Keratinocyte (primary cell): ENCODE results near the gene DCUN1D1. TPM values are rescaled to one million over a fixed set of nuclear protein-coding genes. Genes with fewer than 3 reads are reported as not detected.

Experiments
- DNase-seq: peaks from one replicate; pipeline ENCODE4 v3.0.0-alpha.2; 2011; ENCODE audit warnings: low read depth, missing footprints, low spot score
- FAIRE-seq: peaks from 2 replicates; lab custom pipeline; 2011; peaks lifted over from hg19 to GRCh38; lab: Jason Lieb, UNC
- H2AFZ ChIP-seq: 2 replicates; pipeline ENCODE4 v1.6.0; 2012; ENCODE audit warnings: low read length, control low read depth, inconsistent platforms; ENCODE audit not compliant: control insufficient read depth
- H3K27ac ChIP-seq: 2 replicates; pipeline ENCODE4 v1.5.1; 2011; ENCODE audit warnings: low read length; ENCODE audit not compliant: control insufficient read depth, insufficient read depth
- H3K27me3 ChIP-seq: 3 replicates; pipeline ENCODE4 v1.6.0; 2011; ENCODE audit warnings: low read length; ENCODE audit not compliant: control insufficient read depth, insufficient read depth; ENCODE audit errors: extremely low read depth
- H3K36me3 ChIP-seq, 2 experiments: 2 replicates in 1 of 2; 3 replicates in 1 of 2; pipeline ENCODE4 v1.5.1; 2011; ENCODE audit warnings: low read length in 2 of 2, mild to moderate bottlenecking in 1 of 2; ENCODE audit not compliant: control insufficient read depth in 2 of 2, insufficient read depth in 2 of 2; ENCODE audit errors: extremely low read depth in 1 of 2
- H3K4me1 ChIP-seq: 3 replicates; pipeline ENCODE4 v1.5.1; 2011; ENCODE audit warnings: low read length; ENCODE audit not compliant: control insufficient read depth, insufficient read depth; ENCODE audit errors: extremely low read depth
- H3K4me2 ChIP-seq: 3 replicates; pipeline ENCODE4 v1.6.0; 2011; ENCODE audit warnings: low read depth, low read length; ENCODE audit not compliant: control insufficient read depth, insufficient read depth; ENCODE audit errors: extremely low read depth
- H3K4me3 ChIP-seq, 3 experiments: fragments of 200-600 bp in 1 of 3; sonication (generic) in 1 of 3; 2 replicates in 2 of 3; 3 replicates in 1 of 3; pipeline ENCODE4 v1.5.1; 2011 to 2016; ENCODE audit warnings: low read length in 3 of 3, mild to moderate bottlenecking in 3 of 3, control low read depth in 2 of 3, inconsistent platforms in 1 of 3, low read depth in 1 of 3, mixed read lengths in 1 of 3, mixed run types in 1 of 3, moderate library complexity in 1 of 3; ENCODE audit not compliant: control insufficient read depth in 2 of 3, insufficient read depth in 2 of 3; ENCODE audit errors: extremely low read depth in 1 of 3
- H3K79me2 ChIP-seq: 2 replicates; pipeline ENCODE4 v1.6.0; 2012; ENCODE audit warnings: low read length; ENCODE audit not compliant: control insufficient read depth, insufficient read depth
- H3K9ac ChIP-seq: 3 replicates; pipeline ENCODE4 v1.6.0; 2011; ENCODE audit warnings: low read length; ENCODE audit not compliant: control insufficient read depth, insufficient read depth; ENCODE audit errors: extremely low read depth
- H3K9me1 ChIP-seq: 3 replicates; pipeline ENCODE4 v1.6.0; 2011; ENCODE audit warnings: low read length; ENCODE audit not compliant: control insufficient read depth, insufficient read depth; ENCODE audit errors: extremely low read depth
- H3K9me3 ChIP-seq: 2 replicates; pipeline ENCODE4 v1.5.1; 2012; ENCODE audit warnings: low read depth, low read length; ENCODE audit not compliant: control insufficient read depth
- H4K20me1 ChIP-seq: 3 replicates; pipeline ENCODE4 v1.6.0; 2011; ENCODE audit warnings: low read length; ENCODE audit not compliant: control insufficient read depth, insufficient read depth; ENCODE audit errors: extremely low read depth
- CTCF ChIP-seq, 3 experiments: IDR thresholded peaks in 1 of 3; conservative IDR thresholded peaks in 1 of 3; optimal IDR thresholded peaks in 1 of 3; 2 replicates in 2 of 3; 3 replicates in 1 of 3; pipeline versions ENCODE3 to v1.5.1; 2011; ENCODE audit warnings: low read length in 3 of 3, mild to moderate bottlenecking in 3 of 3, moderate library complexity in 2 of 3, control low read depth in 1 of 3, inconsistent platforms in 1 of 3; ENCODE audit not compliant: insufficient read depth in 2 of 3; ENCODE audit errors: extremely low read depth in 1 of 3
- EZH2 ChIP-seq: IDR thresholded peaks from one replicate; pipeline ENCODE4 v1.6.1; 2012; ENCODE audit warnings: inconsistent platforms, mild to moderate bottlenecking, low read length, moderate library complexity
- dilution Hi-C: fragments of 300-500 bp; cut with MboI; formaldehyde crosslinking; loops from one replicate; pipeline ENCODE4 v1.7.0; 2020; ENCODE audit warnings: low sequenced_read_pairs; ENCODE audit not compliant: extremely low pct_ligation_motif_present
- polyA plus RNA-seq, 5 experiments: library from polyadenylated mRNA; depleted of rRNA in 3 of 5; stranded (reverse) in 3 of 5; stranded (forward) in 1 of 5; unstranded in 1 of 5; fragments of >200 nt; gene quantifications; 1 replicate in 1 of 5; 2 replicates in 3 of 5; 3 replicates in 1 of 5; pipeline versions ENCODE4 v1.2.1 to v1.2.3, GENCODE V29; 2011 to 2012; ENCODE audit warnings: missing spikeins in 2 of 5, low read depth in 1 of 5, low replicate concordance in 1 of 5

The DCUN1D1 gene
- polyA plus RNA-seq, 1 donor (not counting 4 experiments of a cell fraction or from before 2014, with no cell fraction given), result 30.1 TPM

- H3K4me1 ChIP-seq, result peaks cover 10% of the 10 kb centered on the region
- no peak overlapping the region for H3K4me3 ChIP-seq
- peak overlapping the region; percentile 27 for H3K27ac ChIP-seq
- H2AFZ ChIP-seq, result peak overlapping the region; percentile 66
- no peaks in the 10 kb centered on the region for H4K20me1 ChIP-seq
- FAIRE-seq (peak; percentile 74), DNase-seq (no peak)
- no peaks in the 10 kb centered on the region for H3K36me3 ChIP-seq
- no peaks in the 10 kb centered on the region for H3K27me3 ChIP-seq
- no peaks in the 10 kb centered on the region for H3K9me3 ChIP-seq
- H3K9me1 ChIP-seq, result no peaks in the 10 kb centered on the region
- H3K4me2 ChIP-seq, result peak overlapping the region; percentile 65
- no peak overlapping the region for H3K9ac ChIP-seq
- TF ChIP-seq CTCF (optimal IDR thresholded peaks at IDR 0.05 in 1 of 3, IDR thresholded peaks at IDR 0.05 in 1 of 3, conservative IDR thresholded peaks at IDR 0.05 in 1 of 3; ENCODE audit: extremely low read depth in 1 of 3, insufficient read depth in 2 of 3, low read length in 3 of 3) (no peak), EZH2 (no peak)
- no peaks in the 10 kb centered on the region for H3K79me2 ChIP-seq
- dilution Hi-C loops, result no loop called here
Observed at GRCh38 chr3:182925330-182925943, 54.9 kb downstream of the DCUN1D1 start.

GRCh38 chr3:182921665-182922355 is 58.5 kb downstream of the DCUN1D1 start:
- Histone ChIP-seq H3K36me3 (peaks cover 0 to 2% of the 10 kb centered on the region in 2 experiments), H3K27me3 (no peaks in the 10 kb centered on the region), H3K79me2 (no peaks in the 10 kb centered on the region), H3K4me1 (peaks cover 10% of the 10 kb centered on the region), H3K27ac (no peak overlapping the region), H2AFZ (no peak overlapping the region), H3K9me1 (no peaks in the 10 kb centered on the region), H3K9ac (no peak overlapping the region), H3K4me3 (no peak overlapping the region), H3K4me2 (no peak overlapping the region), H3K9me3 (no peaks in the 10 kb centered on the region), H4K20me1 (no peaks in the 10 kb centered on the region)
- TF ChIP-seq CTCF (optimal IDR thresholded peaks at IDR 0.05 in 1 of 3, IDR thresholded peaks at IDR 0.05 in 1 of 3, conservative IDR thresholded peaks at IDR 0.05 in 1 of 3; ENCODE audit: extremely low read depth in 1 of 3, insufficient read depth in 2 of 3, low read length in 3 of 3) (no peak), EZH2 (no peak)
- DNase-seq, result no peak
- dilution Hi-C loops, result no loop called here
- no peak for FAIRE-seq
